Nephron (organoid): ENCODE data around the gene USP10.
A peak's percentile ranks its signal among the peaks of the same experiment; 100 is the strongest.

Source experiments
- H3K27ac Mint-ChIP-seq, 3 experiments: 2 replicates each; pipeline ENCODE4 v1.8.0; 2020; ENCODE audit warnings: mixed read lengths in 3 of 3, mild to moderate bottlenecking in 2 of 3, moderate library complexity in 1 of 3
- H3K27me3 Mint-ChIP-seq: 2 replicates; pipeline ENCODE4 v1.8.0; 2021; ENCODE audit warnings: low read depth, mild to moderate bottlenecking, moderate library complexity, mixed read lengths
- H3K36me3 Mint-ChIP-seq: 2 replicates; pipeline ENCODE4 v1.8.0; 2020; ENCODE audit warnings: low read depth, mixed read lengths
- H3K4me1 Mint-ChIP-seq: 2 replicates; pipeline ENCODE4 v1.8.0; 2020; ENCODE audit warnings: mixed read lengths
- H3K4me3 Mint-ChIP-seq, 3 experiments: 2 replicates each; pipeline ENCODE4 v1.8.0; 2020; ENCODE audit warnings: mild to moderate bottlenecking in 3 of 3, mixed read lengths in 3 of 3, moderate library complexity in 2 of 3
- H3K9me3 Mint-ChIP-seq: 2 replicates; pipeline ENCODE4 v1.8.0; 2020; ENCODE audit warnings: mixed read lengths
- TF ChIP-seq, protein P1 (sequence below), 3 experiments: fragments of 200-600 bp; sonication (generic); IDR thresholded peaks; one replicate each; pipeline ENCODE4 v1.5.0; 2021; ENCODE audit warnings: antibody characterized with exemption in 3 of 3; ENCODE audit not compliant: unreplicated experiment in 3 of 3

Gene USP10

DNA sequence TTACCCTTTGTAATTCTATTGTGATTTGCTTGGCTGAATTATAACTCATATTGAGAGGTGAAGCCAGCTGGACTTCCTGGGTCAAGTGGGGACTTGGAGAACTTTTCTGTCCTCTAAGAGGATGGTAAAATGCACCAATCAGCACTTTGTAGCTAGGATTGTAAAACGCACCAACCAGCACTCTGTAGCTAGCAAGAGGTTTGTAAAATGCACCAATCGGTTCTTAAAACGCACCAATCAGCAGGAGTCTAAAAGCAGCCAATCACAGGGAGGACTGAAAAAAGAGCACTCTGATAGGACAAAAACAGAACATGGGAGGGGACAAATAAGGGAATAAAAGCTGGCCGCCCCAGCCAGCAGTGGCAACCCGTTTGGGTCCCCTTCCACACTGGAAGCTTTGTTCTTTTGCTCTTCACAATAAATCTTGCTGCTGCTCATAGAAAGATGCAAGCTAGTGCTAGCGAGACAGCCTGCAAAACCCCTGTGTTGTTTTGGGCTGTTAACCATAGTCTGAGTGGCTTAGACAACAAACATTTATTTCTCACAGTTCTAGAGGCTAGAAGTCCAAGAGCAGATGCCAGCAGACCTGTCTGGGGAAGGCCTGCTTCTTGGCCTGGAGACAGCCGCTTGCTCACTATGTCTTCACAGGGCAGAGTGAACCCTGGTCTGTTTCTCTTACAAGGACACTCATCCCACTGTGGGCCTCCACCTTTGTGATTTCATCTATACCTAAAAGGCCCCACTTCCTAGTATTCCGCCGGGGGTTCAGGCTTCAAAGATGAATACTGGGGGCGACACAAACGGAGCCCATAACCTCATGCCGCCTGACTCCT is 81.0 kb downstream of the USP10 start:
- TF ChIP-seq, protein P1, sequence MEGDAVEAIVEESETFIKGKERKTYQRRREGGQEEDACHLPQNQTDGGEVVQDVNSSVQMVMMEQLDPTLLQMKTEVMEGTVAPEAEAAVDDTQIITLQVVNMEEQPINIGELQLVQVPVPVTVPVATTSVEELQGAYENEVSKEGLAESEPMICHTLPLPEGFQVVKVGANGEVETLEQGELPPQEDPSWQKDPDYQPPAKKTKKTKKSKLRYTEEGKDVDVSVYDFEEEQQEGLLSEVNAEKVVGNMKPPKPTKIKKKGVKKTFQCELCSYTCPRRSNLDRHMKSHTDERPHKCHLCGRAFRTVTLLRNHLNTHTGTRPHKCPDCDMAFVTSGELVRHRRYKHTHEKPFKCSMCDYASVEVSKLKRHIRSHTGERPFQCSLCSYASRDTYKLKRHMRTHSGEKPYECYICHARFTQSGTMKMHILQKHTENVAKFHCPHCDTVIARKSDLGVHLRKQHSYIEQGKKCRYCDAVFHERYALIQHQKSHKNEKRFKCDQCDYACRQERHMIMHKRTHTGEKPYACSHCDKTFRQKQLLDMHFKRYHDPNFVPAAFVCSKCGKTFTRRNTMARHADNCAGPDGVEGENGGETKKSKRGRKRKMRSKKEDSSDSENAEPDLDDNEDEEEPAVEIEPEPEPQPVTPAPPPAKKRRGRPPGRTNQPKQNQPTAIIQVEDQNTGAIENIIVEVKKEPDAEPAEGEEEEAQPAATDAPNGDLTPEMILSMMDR (IDR thresholded peaks at IDR 0.05; ENCODE audit: unreplicated experiment in 3 of 3) = no peak
- H3K4me1 Mint-ChIP-seq = peaks cover 11% of the 10 kb centered on the region
- no peak overlapping the region for H3K4me3 Mint-ChIP-seq
- H3K36me3 Mint-ChIP-seq = peaks cover 50% of the 10 kb centered on the region
- no peaks in the 10 kb centered on the region for H3K9me3 Mint-ChIP-seq
- H3K27me3 Mint-ChIP-seq = no peaks in the 10 kb centered on the region
- H3K27ac Mint-ChIP-seq = no peak overlapping the region

DNA sequence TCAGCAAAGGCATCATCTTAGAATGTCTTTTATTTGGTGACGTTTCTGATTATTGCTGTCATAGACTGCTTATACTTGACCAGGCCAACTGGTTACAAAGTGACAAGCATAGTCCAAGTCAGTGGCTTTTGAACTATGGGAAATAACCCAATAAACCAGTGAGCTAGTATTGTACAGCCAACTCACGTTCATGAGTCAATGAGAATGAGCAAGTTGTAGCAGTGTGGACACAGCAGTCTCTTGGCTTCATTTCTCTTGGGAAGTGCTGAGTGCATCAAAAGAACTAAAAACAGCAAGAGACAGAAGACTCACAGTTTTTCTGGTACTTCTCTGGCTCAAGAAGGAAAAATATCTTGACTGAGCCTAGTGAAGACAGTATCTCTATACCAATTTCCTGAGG is 83.0 kb downstream of the USP10 start:
- TF ChIP-seq, protein P1 (IDR thresholded peaks at IDR 0.05; ENCODE audit: unreplicated experiment in 3 of 3) = no peak
- Mint-ChIP-seq H3K36me3 (peaks cover 33% of the 10 kb centered on the region), H3K4me3 (no peak overlapping the region)

DNA sequence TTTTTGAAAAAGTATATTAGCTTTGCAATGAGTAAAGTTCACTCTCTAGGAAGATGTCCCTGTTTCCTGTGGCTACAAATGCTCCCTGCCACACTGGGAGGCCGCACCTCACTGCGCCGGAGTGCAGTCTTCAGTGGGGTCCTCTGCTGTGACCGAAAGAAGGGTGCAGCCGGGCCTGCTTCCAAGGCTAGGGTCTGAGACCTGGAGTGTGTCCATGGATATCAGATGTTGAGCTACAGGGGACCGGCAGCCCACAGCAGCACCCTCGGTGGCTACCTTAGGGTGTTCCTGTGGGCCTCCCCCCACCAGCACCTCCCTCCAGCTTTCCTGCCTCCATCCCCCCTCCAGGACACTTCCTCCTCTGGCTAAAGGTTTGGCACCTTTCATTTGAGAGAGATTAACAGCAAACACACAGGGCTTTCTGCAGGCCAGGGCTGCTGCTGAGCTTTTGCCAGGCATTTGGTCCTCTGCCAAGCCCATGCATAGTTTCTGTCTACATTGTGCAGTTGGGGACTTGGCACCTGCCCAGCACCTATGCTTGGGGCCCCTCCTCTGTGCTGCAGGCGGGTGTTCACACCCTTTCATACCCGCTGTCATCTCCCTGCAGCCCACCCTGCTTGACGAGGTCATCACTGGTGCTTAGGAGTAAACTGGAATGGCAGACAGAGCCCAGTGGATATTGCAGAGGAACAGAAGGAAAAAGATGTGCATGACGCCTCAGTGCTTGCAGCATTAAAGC is 86.2 kb downstream of the USP10 start:
- Mint-ChIP-seq H3K4me1 (peaks cover 48% of the 10 kb centered on the region), H3K27ac (peak overlapping the region in 2 of 3 experiments; percentile 89 to 94)

More for the DNA sequence above, 83.0 kb downstream of the USP10 start:
- H3K27ac Mint-ChIP-seq = no peak overlapping the region
- H3K9me3 Mint-ChIP-seq = no peaks in the 10 kb centered on the region
- peaks cover 28% of the 10 kb centered on the region for H3K4me1 Mint-ChIP-seq
- H3K27me3 Mint-ChIP-seq = no peaks in the 10 kb centered on the region

DNA sequence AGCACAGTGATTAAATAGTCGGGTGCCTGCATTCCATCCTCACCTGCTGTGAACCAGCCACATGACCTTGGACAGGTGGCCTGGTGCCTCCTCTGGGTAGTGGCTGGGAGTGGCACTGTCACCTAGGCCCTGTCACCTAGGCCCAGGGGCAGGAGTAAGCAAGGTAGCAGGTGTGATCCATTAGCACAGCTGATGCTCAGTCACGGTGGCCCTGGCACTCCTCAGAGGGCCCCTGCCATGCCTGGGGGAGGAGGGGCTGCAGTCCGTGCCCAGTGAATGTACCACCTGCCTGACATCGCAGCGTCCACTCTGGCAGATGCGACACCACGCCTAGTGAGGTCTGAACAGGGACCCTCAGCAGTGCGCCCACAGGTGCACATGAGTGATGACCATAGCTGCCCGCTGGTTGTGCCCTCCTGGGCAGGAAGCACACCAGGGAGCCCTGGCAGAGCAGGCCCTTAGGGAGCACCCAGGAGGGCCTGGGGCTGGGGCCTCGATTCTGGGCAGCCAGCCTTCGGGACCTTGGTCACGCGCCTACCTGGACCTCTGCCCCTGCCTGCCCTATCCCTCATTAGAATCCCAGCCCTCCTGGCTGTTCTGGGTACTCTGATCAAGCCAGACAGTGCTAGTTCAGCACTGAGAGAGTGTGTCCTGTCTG is 86.9 kb downstream of the USP10 start:
- H3K9me3 Mint-ChIP-seq = no peaks in the 10 kb centered on the region
- H3K27me3 Mint-ChIP-seq = no peaks in the 10 kb centered on the region
- H3K27ac Mint-ChIP-seq = peak overlapping the region in 2 of 3 experiments; percentile 55 to 94
- H3K4me1 Mint-ChIP-seq = peaks cover 55% of the 10 kb centered on the region
- H3K4me3 Mint-ChIP-seq = no peak overlapping the region
- H3K36me3 Mint-ChIP-seq = no peaks in the 10 kb centered on the region
- TF ChIP-seq, protein P1 (IDR thresholded peaks at IDR 0.05; ENCODE audit: unreplicated experiment in 3 of 3) = no peak

More for the DNA sequence above, 86.2 kb downstream of the USP10 start:
- H3K27me3 Mint-ChIP-seq = no peaks in the 10 kb centered on the region
- peak overlapping the region in 2 of 3 experiments; percentile 43 to 52 for H3K4me3 Mint-ChIP-seq
- TF ChIP-seq, protein P1 (IDR thresholded peaks at IDR 0.05; ENCODE audit: unreplicated experiment in 3 of 3) = no peak
- no peaks in the 10 kb centered on the region for H3K9me3 Mint-ChIP-seq
- H3K36me3 Mint-ChIP-seq = peaks cover 2% of the 10 kb centered on the region

DNA sequence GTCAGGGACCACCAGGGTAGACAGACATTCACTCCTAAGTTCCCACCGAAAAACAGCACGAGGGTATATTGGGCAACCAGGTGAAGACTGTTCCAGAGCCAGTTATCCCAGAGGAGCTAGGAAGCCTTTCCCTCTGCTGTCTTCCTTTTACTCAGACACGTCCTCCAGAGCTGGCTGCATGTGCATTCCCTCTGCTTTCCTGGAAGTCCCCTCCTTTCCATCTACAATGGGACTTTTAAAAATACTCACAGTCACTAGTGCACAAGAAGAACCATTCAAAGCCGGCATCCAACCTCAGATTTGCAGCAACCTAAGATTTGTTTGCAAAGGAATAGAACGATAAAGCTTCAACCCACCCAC is 87.4 kb downstream of the USP10 start:
- H3K27ac Mint-ChIP-seq = peak overlapping the region; percentile 4 to 55 (median 44)
- no peak overlapping the region for H3K4me3 Mint-ChIP-seq
- H3K9me3 Mint-ChIP-seq = no peaks in the 10 kb centered on the region
- no peaks in the 10 kb centered on the region for H3K36me3 Mint-ChIP-seq
- peaks cover 59% of the 10 kb centered on the region for H3K4me1 Mint-ChIP-seq
- TF ChIP-seq, protein P1 (IDR thresholded peaks at IDR 0.05; ENCODE audit: unreplicated experiment in 3 of 3) = no peak
- no peaks in the 10 kb centered on the region for H3K27me3 Mint-ChIP-seq
